ENCODE data around the gene NFATC1.
A peak's percentile ranks its signal among the peaks of the same experiment; 100 is the strongest.

The NFATC1 gene

DNA sequence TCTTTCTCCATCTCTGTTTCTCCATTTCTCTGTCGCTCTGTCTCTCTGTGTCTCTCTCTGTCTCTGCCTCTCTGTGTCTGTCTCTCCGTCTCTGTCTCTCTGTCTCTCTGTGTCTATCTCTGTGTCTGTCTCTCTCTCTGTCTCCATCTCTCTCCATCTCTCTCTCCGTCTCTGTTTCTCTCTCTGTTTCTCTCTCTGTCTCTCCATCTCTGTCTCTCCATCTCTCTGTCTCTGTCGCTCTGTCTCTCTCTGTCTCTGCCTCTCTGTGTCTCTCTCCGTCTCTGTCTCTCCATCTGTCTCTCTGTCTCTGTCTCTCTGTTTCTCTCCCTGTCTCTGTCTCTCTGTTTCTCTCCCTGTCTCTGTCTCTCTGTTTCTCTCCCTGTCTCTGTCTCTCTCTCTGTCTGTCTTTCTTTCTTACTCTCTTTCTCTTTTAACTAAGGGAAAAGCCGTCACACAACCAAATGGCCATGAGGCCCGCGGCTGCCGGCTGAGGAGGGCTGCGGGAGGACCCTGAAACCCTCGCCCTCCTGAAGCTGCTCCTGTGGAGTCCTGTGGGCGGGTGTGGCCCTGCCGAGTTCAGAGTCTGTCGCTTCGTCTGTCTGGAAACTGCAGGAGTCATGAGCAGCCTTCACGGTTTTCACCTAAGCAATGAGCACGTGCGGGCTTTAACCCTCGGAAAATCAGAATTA lies 29.3 kb downstream of the NFATC1 start:
- no peak for DNase-seq

- no peak for DNase-seq
These were observed 29.8 kb downstream of the NFATC1 start for GRCh38 chr18:79425569-79425886.

DNA sequence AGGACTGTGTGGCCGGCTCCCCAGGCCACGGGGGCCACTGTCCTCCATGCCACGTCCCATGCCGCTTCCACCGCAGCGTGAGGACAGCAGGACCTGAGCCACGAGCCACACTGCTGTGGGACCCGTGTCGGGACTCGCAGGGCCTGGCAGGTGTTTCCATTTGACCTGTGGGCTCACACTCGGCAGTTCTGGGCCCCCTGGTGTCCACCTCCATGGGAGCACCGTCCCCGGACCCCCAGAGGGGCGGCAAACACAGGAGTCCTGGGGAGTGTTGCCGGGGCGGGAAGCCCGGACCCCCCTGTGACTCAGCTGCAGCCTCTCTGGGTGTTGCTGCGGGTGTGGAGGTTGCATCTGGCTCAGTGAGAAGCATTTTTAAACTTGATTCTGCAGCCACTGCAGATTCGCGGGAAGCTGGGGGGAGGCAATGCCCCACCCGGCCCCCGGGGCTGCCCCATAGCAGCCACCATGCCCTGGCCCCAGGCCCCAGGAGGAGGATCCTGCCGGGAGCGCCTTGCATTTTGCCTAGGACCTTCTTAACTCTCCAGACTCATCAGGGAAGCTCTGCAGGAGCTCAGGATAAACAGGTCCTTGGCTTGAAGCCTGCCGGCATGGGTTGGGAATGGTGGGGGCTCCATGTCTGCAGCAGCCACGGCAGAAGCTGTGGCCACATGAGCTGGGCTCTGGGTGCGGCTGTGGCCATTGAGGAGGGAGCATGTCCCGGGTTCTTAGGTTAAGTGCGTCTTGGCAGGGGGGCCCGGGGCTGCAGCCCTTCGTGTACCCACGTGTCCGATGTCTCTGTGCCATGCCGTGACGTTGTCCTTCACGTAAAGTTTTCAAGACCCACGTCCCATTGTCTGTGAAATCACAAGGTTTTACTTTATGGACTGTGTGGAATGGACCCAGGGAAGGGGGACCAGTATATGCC lies 30.9 kb downstream of the NFATC1 start:
- DNase-seq = no peak

- no peak for DNase-seq
These were observed 31.9 kb downstream of the NFATC1 start for GRCh38 chr18:79427368-79428225.

DNA sequence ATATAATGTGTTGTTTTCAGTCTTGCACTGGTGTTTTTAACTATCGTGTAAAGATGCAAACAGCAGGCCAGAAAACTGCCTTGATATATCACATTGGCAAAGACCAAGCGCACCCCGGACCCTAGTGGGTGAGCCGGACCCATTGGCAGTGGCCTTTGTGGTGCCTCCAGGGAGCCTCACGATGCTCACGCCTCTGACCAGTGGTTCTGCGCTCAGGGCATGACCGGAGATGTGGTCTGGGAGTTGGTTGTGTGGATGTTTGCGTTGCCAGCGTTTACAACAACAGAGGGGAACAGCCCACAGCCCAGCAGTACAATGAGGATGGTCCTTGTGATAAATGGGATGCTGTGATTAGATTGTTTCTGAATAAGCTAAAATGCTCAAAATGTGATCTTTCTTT lies 32.6 kb downstream of the NFATC1 start:
- DNase-seq = no peak

GRCh38 chr18:79429381-79429780 lies 33.7 kb downstream of the NFATC1 start:
- DNase-seq = no peak

DNA sequence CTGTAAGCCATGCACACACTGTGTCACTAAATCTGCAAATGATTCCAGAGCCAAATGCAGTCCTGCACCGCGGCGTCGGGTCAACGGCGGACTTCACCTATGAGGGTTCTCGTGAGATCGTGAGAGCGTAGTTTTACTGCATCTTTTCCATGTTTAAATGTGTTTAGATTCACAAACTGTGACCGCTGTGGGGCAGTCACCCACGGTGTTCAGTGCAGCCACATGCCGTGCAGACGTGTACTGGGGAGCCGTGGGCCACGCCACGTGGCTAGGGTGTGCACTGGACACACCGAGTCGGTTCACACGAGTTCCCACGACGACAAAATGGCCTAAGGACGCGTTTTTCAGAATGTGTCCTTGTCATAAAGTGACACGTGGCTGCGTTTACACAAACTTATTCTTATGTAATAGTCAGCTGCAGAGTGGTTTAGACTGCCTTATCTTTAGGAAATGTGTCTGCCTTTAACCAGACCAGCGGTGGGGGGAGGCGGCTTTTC lies 34.1 kb downstream of the NFATC1 start:
- peak; percentile 93 for DNase-seq

DNA sequence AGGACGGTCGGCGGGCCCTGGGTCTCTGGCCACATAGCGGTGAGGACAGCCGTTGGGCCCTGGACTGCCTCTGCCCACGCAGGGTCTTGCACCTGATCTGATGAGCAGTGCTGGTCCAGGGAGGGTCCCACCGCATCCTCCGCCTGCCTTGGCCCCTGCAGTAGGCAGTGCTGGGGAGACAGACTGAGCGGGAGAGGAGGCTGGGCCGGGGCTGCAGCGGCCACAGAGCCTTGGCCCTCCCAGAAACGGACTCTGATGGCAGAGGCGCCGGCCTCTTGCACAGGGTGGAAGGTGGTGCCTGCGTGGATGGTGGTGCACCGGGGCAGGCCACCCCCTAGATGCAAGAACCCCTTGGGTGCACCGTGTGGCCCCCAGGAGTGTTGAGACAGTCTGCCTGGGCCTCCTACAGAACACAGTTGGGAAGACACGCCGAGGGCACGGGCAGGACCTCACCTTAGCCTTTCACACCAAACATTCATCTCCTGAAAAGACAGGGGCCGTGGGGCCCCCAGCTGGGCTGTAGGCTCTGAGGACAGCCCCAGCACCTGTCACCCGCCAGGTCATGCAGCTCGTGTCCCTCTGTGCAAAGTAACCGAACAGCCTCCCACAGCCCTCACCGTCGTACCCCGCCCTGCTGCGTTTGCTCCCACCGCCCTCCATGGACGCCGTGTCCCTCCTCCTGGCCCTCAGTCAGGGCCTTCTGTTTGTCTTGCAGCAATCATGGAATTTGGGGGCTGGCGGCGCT lies 36.8 kb downstream of the NFATC1 start:
- DNase-seq = no peak

DNA sequence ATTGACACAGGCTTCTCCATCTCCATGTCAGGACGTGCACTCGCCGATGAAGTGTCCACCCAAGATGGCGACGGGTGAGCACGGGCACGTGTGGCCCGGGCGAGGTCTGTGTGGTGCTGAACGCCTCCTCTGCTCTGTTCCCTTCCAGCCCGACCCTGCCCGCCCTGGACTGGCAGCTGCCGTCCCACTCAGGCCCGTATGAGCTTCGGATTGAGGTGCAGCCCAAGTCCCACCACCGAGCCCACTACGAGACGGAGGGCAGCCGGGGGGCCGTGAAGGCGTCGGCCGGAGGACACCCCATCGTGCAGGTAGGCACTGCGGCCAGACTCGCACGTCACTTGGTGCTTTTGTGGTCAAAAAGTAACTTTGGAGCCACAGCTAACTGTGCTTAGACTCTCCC lies 37.7 kb downstream of the NFATC1 start:
- DNase-seq = no peak

DNA sequence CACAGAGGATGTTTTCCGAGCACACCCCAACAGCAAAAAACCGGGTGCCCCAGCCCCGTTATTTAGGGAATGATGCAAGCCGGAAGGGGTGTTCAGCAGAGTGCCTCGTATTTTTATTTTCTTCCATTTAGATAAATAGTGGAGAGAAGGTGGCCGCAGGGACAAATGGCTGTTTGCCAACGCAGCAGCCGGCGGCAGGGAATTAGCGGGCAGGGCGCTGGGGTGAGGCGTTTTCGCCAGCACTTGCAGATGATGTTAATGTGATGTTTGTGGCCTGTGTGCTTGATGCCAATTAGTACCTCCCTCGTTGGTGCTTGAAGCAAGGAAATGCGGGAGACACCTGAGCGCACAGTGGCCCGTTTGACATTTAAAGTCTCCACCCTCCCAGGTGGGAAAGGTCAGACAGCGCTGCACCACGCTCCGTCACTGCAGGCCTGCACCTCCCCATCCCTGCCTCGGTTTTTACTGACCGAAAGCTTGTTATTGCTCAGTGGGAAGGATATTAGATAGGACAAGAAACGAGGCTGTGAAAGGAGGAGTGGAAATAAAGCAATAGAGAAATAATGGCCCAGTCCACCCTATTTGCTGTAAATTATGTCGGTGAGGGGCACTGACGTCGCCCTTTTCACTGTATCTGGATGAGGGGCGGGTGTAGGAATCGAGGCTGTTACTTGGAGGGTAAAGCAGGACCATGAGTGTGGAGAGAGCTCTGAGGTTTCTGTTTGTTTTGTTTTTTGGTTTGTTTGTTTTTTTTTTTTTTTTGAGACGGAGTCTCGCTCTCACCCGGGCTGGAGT lies 39.1 kb downstream of the NFATC1 start:
- no peak for DNase-seq

GRCh38 chr18:79436556-79437275 lies 41.0 kb downstream of the NFATC1 start:
- no peak for DNase-seq

DNA sequence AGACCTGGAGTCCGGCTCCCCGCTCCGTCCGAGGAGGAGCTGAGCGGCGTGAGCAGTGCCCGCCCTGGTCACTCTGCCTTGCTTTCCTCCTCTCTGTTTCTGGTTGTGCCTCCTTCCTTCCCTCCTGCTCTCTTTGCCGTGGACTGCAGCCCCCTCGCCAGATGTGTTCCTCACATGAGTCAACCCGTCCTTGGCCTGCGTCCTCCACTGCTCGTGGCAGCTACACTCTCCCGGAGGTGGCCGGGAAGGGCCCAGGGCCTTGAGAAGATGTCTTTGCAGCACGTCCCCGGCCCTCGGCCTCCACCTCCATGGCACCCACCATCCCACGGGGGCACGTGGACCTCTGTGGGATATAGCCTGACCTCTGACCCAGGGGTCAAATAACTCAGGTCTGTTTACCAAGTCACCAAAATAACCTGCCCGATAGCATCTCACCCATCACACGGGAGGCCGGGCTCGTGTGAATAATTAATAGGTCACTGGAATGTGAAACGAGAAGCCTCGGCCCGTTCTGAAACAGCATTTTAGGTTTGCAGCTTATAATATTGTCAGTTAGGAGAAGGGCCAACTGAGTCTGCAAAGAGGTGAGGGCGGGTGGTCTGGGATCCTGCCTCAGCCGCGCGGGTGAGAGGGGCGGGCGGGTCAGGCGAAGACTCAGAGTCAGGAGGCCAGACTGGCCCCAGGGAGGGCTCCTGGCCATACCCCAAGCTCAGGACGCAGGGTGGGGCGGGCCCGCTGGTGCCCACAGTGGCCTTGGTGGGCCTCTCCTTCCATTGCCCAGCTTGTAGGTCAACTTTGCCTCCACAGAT lies 42.6 kb downstream of the NFATC1 start:
- DNase-seq = no peak

DNA sequence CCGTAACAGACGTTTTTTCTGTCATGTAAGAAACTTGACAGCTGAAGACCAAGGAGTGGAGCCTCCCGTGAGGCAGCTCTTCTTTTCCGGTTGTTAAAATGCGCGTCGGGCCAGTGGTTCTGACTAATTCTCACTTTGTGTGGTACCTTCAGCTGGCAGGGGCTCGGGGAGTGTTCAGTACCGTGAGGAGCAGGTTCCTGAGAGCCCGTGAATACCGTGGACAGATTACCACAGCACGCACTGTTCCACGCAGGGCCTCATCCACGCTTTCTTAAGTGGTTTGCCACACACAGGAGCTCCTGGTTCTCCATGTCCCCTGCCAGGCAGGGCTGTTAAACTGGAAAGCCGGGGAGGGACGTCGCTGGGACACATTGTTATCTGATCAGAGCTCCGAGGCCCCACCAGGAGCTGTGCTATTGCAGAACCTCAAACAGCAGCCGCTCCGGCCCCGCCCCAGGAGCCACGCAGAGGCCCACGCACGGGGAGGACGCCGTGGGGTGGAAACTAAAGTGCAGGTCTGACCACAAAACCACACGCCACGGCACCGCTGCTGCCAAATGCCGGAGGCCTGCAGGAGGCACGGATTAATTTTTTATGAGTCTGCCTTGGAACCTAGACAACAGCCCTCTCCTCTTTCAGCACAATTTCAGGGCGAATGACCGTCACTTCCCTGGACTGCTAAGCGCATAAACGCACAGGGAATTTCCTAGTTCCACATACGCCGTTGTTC lies 43.3 kb downstream of the NFATC1 start:
- peak; percentile 49 for DNase-seq

- no peak for DNase-seq
These were observed 43.9 kb downstream of the NFATC1 start for GRCh38 chr18:79439628-79440023.

DNA sequence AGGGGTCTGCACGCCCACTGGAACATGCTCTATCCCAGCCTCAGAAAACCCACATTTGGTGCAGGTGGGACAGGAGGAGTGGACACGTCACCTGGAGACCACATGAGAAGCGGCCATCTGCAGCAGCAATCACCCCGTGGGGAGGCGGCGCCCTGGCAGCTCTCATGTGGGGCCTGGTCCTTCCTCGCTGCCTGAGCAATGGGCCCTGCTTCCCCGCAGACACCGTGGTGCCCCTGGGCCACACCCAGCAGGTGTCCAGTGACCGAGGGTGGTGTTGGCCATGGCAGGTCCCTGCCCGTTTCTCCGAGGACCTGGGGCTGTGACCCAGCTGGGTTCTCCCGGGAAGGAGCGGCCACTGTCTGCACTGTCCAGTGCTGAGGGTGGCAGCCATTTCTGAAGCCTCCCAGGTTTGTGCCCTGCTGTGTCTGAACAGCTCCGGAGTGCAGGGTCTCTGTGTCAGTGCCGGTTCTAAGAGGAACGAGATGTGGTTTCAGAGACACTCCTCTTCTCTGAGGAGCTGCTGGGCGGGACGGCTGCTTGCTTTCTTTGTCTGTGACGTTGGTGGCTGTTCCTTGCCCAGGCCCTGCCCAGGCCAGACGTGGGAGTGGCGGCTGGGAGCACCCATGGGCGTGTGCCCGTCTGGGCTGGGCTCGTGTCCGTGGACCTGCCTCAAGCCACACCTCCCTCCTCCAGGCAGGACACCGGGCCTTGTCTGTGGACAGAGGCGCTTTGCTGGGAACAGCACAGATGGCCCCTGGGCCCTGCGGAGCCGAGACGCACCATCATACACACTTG lies 44.8 kb downstream of the NFATC1 start:
- peak; percentile 86 for DNase-seq

DNA sequence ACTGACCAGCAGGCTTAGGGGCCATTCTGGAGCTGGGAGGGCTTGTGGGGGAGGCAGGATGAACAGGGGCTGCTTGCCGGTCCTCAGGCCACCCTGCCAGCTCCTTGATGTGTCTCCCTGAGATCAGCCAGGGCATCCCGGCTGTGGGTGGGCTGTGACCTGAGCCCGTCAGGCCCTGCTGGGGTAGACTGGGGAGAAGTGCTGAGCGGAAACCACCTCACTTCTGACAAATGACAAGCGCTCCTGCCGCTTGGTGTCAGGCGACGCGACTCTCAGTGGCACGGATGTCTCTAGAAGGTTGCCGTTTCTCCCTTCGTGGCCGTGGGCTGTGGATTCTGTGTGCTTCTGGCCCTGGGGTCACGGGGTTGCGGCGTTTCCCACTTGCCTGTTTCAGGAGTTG lies 45.7 kb downstream of the NFATC1 start:
- no peak for DNase-seq

DNA sequence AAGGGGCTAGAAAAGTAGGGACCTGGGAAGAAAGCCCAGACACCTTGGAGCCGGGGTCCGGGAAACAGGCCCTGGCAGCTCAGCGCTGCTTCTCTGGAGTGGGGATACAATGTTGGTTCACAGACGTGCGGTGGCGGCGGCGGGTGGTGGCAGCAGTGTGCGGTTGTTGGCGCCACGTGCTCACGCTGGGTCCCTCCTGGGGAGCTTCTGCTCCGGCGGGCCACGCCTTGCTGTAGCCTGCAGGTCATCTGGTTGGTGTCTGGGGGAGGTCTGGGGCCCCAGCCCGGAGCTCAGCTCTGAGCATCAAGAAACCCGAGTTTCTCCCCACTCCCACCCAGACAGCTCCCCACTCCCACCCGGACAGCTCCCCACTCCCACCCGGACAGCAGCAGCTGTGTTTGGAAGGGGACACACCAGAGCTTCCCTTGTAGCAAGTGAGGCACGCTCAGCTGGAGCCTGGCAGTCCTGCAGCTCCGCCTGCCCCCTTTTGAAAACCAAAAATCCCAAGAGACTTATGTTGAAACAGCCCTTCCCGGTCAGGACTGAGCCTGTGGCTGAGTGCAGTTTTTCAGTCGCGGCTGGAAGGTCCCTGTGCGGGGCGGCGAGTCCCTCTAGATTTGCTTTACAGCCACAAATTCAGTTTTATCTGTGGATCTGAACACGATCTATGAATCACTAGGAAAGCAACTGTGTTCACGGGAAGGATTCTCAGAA lies 46.9 kb downstream of the NFATC1 start:
- no peak for DNase-seq

DNA sequence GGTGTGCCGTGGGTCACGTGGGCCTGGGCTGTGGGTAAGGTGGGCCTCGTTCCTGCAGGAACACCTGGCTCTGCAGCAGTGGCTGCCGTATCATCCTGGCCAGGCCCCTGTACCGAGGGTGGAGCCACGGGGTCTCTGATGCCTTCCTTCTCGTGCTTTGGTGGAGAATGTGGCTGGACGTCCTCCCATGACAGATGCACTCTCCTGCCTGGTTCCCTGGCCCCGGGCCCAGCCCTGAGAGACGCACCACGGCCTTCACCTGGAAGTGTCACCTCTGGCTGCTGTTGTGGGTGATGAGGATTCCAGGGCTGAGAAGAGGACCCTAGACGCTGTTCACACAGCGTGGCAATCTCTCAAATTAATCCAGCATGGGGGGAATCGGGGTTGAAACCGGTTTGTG lies 49.5 kb downstream of the NFATC1 start:
- DNase-seq = no peak

Data from hematopoietic multipotent progenitor cell treated with erythropoietin and hydrocortisone succinate and interleukin-3 and kit ligand, for 6 days (in vitro differentiated cells).